GM10266 (cell line): ENCODE data around the gene ATG13.

Experiments used
- DNase-seq: peaks from one replicate; pipeline ENCODE4 v3.0.0; 2012; ENCODE audit errors: extremely low spot score
- CTCF ChIP-seq: IDR thresholded peaks from 2 replicates; pipeline ENCODE4 v1.5.1; 2012; ENCODE audit warnings: mild to moderate bottlenecking, low read depth; ENCODE audit not compliant: control insufficient read depth, insufficient read depth; ENCODE audit errors: missing control alignments

The ATG13 gene

GRCh38 chr11:46635557-46636139 lies 18.3 kb downstream of the ATG13 start:
- no peak for DNase-seq
- TF ChIP-seq CTCF: no peak

- no peak for TF ChIP-seq CTCF
- no peak for DNase-seq
These were observed 20.2 kb downstream of the ATG13 start for GRCh38 chr11:46637546-46637945.

- no peak for TF ChIP-seq CTCF
- DNase-seq: no peak
These were observed 22.0 kb downstream of the ATG13 start for GRCh38 chr11:46639197-46639839.

- DNase-seq: no peak
- no peak for TF ChIP-seq CTCF
These were observed 22.9 kb downstream of the ATG13 start for GRCh38 chr11:46640036-46640788.

- TF ChIP-seq CTCF: no peak
- DNase-seq: no peak
These were observed 24.3 kb downstream of the ATG13 start for GRCh38 chr11:46641639-46642038.

GRCh38 chr11:46642627-46643335 lies 25.4 kb downstream of the ATG13 start:
- TF ChIP-seq CTCF: no peak
- no peak for DNase-seq
